ENCODE data around the gene LRRTM4.

The LRRTM4 gene

GRCh38 chr2:77210725-77211124, 311.5 kb downstream of the LRRTM4 start:
- no peak for TF ChIP-seq CTCF (IDR thresholded peaks at IDR 0.05; ENCODE audit: low read length)
- TF ChIP-seq EZH2 (IDR thresholded peaks at IDR 0.05; ENCODE audit: borderline replicate concordance, low read length): no peak
- H3K9me2 ChIP-seq (ENCODE audit: low read depth, low read length): no peaks in the 10 kb centered on the region
- no peak overlapping the region for H2AFZ ChIP-seq (ENCODE audit: low read length)
- H3K27me3 ChIP-seq (ENCODE audit: insufficient read depth, low read length): no peaks in the 10 kb centered on the region
- no peaks in the 10 kb centered on the region for H3F3A ChIP-seq (ENCODE audit: insufficient read depth, low read length)
- no peak overlapping the region for H3K9ac ChIP-seq (ENCODE audit: low read length)
- H3K27ac ChIP-seq (ENCODE audit: low read depth, low read length, poor library complexity, severe bottlenecking): no peak overlapping the region
- no peak overlapping the region for H3K4me2 ChIP-seq (ENCODE audit: low read length)
- H3K36me3 ChIP-seq (ENCODE audit: insufficient read depth, low read length): no peaks in the 10 kb centered on the region
- no peaks in the 10 kb centered on the region for H3K4me1 ChIP-seq (ENCODE audit: insufficient read depth, low read length, severe bottlenecking)
- no peaks in the 10 kb centered on the region for H3K79me2 ChIP-seq (ENCODE audit: insufficient read depth, low read length)
- no peaks in the 10 kb centered on the region for H3K9me3 ChIP-seq (ENCODE audit: low read length)
- H4K20me1 ChIP-seq (ENCODE audit: insufficient read depth, low read length): no peaks in the 10 kb centered on the region
- H3K4me3 ChIP-seq (ENCODE audit: low read depth, low read length, poor library complexity, severe bottlenecking): no peak overlapping the region

GRCh38 chr2:77207331-77207730, 314.8 kb downstream of the LRRTM4 start:
- Histone ChIP-seq H3K9ac (ENCODE audit: low read length) (no peak overlapping the region), H3K4me1 (ENCODE audit: insufficient read depth, low read length, severe bottlenecking) (no peaks in the 10 kb centered on the region), H2AFZ (ENCODE audit: low read length) (no peak overlapping the region), H4K20me1 (ENCODE audit: insufficient read depth, low read length) (no peaks in the 10 kb centered on the region), H3K36me3 (ENCODE audit: insufficient read depth, low read length) (no peaks in the 10 kb centered on the region), H3K4me3 (ENCODE audit: low read depth, low read length, poor library complexity, severe bottlenecking) (no peak overlapping the region), H3K27me3 (ENCODE audit: insufficient read depth, low read length) (no peaks in the 10 kb centered on the region), H3K79me2 (ENCODE audit: insufficient read depth, low read length) (no peaks in the 10 kb centered on the region), H3K9me2 (ENCODE audit: low read depth, low read length) (no peaks in the 10 kb centered on the region), H3K27ac (ENCODE audit: low read depth, low read length, poor library complexity, severe bottlenecking) (no peak overlapping the region), H3K9me3 (ENCODE audit: low read length) (no peaks in the 10 kb centered on the region), H3K4me2 (ENCODE audit: low read length) (no peak overlapping the region), H3F3A (ENCODE audit: insufficient read depth, low read length) (no peaks in the 10 kb centered on the region)
- TF ChIP-seq CTCF (IDR thresholded peaks at IDR 0.05; ENCODE audit: low read length): no peak
- no peak for TF ChIP-seq EZH2 (IDR thresholded peaks at IDR 0.05; ENCODE audit: borderline replicate concordance, low read length)

GRCh38 chr2:77201755-77202154, 320.4 kb downstream of the LRRTM4 start:
- H4K20me1 ChIP-seq (ENCODE audit: insufficient read depth, low read length): no peaks in the 10 kb centered on the region
- H3K27me3 ChIP-seq (ENCODE audit: insufficient read depth, low read length): no peaks in the 10 kb centered on the region
- no peaks in the 10 kb centered on the region for H3K9me2 ChIP-seq (ENCODE audit: low read depth, low read length)
- no peaks in the 10 kb centered on the region for H3F3A ChIP-seq (ENCODE audit: insufficient read depth, low read length)
- no peaks in the 10 kb centered on the region for H3K9me3 ChIP-seq (ENCODE audit: low read length)
- H3K79me2 ChIP-seq (ENCODE audit: insufficient read depth, low read length): no peaks in the 10 kb centered on the region
- H3K27ac ChIP-seq (ENCODE audit: low read depth, low read length, poor library complexity, severe bottlenecking): no peak overlapping the region
- H3K4me3 ChIP-seq (ENCODE audit: low read depth, low read length, poor library complexity, severe bottlenecking): no peak overlapping the region
- H3K4me1 ChIP-seq (ENCODE audit: insufficient read depth, low read length, severe bottlenecking): no peaks in the 10 kb centered on the region
- H3K4me2 ChIP-seq (ENCODE audit: low read length): no peak overlapping the region
- TF ChIP-seq CTCF (IDR thresholded peaks at IDR 0.05; ENCODE audit: low read length): no peak
- TF ChIP-seq EZH2 (IDR thresholded peaks at IDR 0.05; ENCODE audit: borderline replicate concordance, low read length): no peak
- H2AFZ ChIP-seq (ENCODE audit: low read length): no peak overlapping the region
- H3K36me3 ChIP-seq (ENCODE audit: insufficient read depth, low read length): no peaks in the 10 kb centered on the region
- no peak overlapping the region for H3K9ac ChIP-seq (ENCODE audit: low read length)

Measured in OCI-LY1 (cell line).